PC-9 (cell line): Measurements from ENCODE around the gene TLCD3A.

ENCODE experiments used
- CTCF ChIP-seq: fragments of 200-600 bp; sonication (generic); conservative IDR thresholded peaks from 2 replicates; pipeline ENCODE4 v1.6.1; 2017; ENCODE audit warnings: mixed run types, antibody characterized with exemption, mild to moderate bottlenecking, moderate library complexity
- EZH2 ChIP-seq: fragments of 200-600 bp; sonication (generic); IDR thresholded peaks from 2 replicates; pipeline ENCODE4 v1.8.0; 2017; ENCODE audit warnings: antibody characterized with exemption, low read depth

- TF ChIP-seq CTCF (no peak), EZH2 (no peak)
Observed at GRCh38 chr17:705011-705410, 27.4 kb upstream of the TLCD3A start.
